Smooth muscle cell (in vitro differentiated cells): ENCODE results near the gene IGDCC3. TPM values are rescaled to one million over a fixed set of nuclear protein-coding genes. Genes with fewer than 3 reads are reported as not detected.

ENCODE experiments used
- DNase-seq: peaks from one replicate; lab custom pipeline; 2025; ENCODE audit not compliant: unreplicated experiment; lab: John Stamatoyannopoulos, UW
- H2AFZ ChIP-seq: fragments of 200-600 bp; sonication (generic); 2 replicates; pipeline ENCODE4 v1.6.0; 2016; ENCODE audit warnings: antibody characterized with exemption, low read depth, mild to moderate bottlenecking
- H3F3A ChIP-seq: fragments of 200-600 bp; sonication (generic); 2 replicates; pipeline ENCODE4 v1.6.0; 2017; ENCODE audit warnings: antibody characterized with exemption, low read depth
- H3K27ac ChIP-seq: fragments of 200-600 bp; sonication (generic); 2 replicates; pipeline ENCODE4 v1.5.1; 2016; ENCODE audit warnings: low read depth, mild to moderate bottlenecking
- H3K27me3 ChIP-seq: fragments of 200-600 bp; sonication (generic); 2 replicates; pipeline ENCODE4 v1.6.1; 2016; ENCODE audit warnings: low read depth, mild to moderate bottlenecking
- H3K36me3 ChIP-seq: fragments of 200-600 bp; sonication (generic); 2 replicates; pipeline ENCODE4 v1.5.1; 2016; ENCODE audit warnings: low read depth
- H3K4me1 ChIP-seq: fragments of 200-600 bp; sonication (generic); 2 replicates; pipeline ENCODE4 v1.5.1; 2016; ENCODE audit warnings: low read depth
- H3K4me2 ChIP-seq: fragments of 200-600 bp; sonication (generic); 2 replicates; pipeline ENCODE4 v1.6.0; 2016; ENCODE audit warnings: mild to moderate bottlenecking
- H3K4me3 ChIP-seq: fragments of 200-600 bp; sonication (generic); 2 replicates; pipeline ENCODE4 v1.5.1; 2016; ENCODE audit warnings: mild to moderate bottlenecking
- H3K79me2 ChIP-seq: fragments of 200-600 bp; sonication (generic); 2 replicates; pipeline ENCODE4 v1.6.0; 2016; ENCODE audit warnings: low read depth, mild to moderate bottlenecking
- H3K9ac ChIP-seq: fragments of 200-600 bp; sonication (generic); 2 replicates; pipeline ENCODE4 v1.6.0; 2016; ENCODE audit warnings: low read depth
- H3K9me3 ChIP-seq: fragments of 200-600 bp; sonication (generic); replicated peaks from 2 replicates; pipeline ENCODE4 v1.5.1; 2016; ENCODE audit warnings: low read depth
- H4K20me1 ChIP-seq: fragments of 200-600 bp; sonication (generic); 2 replicates; pipeline ENCODE4 v1.6.0; 2016; ENCODE audit warnings: low read depth
- WGBS: methylation state at CpG from one replicate; pipeline ENCODE4 v1.1.7; 2016; ENCODE audit warnings: low lambda C conversion rate; 5-methylcytosine and 5-hydroxymethylcytosine counted together
- polyA plus RNA-seq: library from polyadenylated mRNA; unstranded; fragments of >200 nt; fragmentation: Nextera tagmentation; extraction: Ambion mirVana; gene quantifications from 2 replicates; pipeline ENCODE4 v1.2.1, GENCODE V29; 2016
- total RNA-seq: library from RNA; depleted of rRNA; stranded (reverse); fragments of >200 nt; gene quantifications from 2 replicates; pipeline ENCODE4 v1.2.3, GENCODE V29; 2014
- TF ChIP-seq, protein P1 (sequence below): fragments of 200-600 bp; sonication (generic); IDR thresholded peaks from 2 replicates; pipeline ENCODE4 v1.5.1; 2017; ENCODE audit warnings: borderline replicate concordance, mild to moderate bottlenecking, antibody characterized with exemption; ENCODE audit not compliant: insufficient read depth, poor library complexity, severe bottlenecking

IGDCC3 gene
- total and polyA plus RNA-seq, 2 experiments from 2014 or later = 3.2 to 5.9 TPM

DNA sequence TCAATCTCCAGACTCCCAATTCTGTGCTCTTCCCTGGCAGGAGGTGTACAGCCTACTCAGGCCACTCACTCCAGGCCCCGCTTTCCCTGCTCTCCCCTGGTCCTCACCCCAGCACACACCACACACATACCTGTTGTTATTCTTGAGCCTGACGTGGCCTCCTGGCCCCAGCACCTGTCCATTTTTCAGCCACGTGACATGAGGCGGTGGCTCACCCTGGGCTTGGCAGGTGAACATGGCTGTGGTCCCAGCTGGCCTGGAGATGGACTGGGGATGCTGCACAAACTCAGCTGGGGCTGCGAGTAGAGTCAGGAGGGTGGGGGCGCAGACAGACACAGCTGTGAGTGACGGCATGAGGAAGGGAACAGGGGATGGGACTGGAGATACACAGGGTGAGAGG, 46.0 kb downstream of the IGDCC3 start:
- H3F3A ChIP-seq = no peaks in the 10 kb centered on the region
- no peaks in the 10 kb centered on the region for H3K9me3 ChIP-seq
- TF ChIP-seq, protein P1, sequence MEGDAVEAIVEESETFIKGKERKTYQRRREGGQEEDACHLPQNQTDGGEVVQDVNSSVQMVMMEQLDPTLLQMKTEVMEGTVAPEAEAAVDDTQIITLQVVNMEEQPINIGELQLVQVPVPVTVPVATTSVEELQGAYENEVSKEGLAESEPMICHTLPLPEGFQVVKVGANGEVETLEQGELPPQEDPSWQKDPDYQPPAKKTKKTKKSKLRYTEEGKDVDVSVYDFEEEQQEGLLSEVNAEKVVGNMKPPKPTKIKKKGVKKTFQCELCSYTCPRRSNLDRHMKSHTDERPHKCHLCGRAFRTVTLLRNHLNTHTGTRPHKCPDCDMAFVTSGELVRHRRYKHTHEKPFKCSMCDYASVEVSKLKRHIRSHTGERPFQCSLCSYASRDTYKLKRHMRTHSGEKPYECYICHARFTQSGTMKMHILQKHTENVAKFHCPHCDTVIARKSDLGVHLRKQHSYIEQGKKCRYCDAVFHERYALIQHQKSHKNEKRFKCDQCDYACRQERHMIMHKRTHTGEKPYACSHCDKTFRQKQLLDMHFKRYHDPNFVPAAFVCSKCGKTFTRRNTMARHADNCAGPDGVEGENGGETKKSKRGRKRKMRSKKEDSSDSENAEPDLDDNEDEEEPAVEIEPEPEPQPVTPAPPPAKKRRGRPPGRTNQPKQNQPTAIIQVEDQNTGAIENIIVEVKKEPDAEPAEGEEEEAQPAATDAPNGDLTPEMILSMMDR = no peak
- H4K20me1 ChIP-seq = no peaks in the 10 kb centered on the region
- no peak overlapping the region for H2AFZ ChIP-seq
- H3K4me2 ChIP-seq = no peak overlapping the region
- no peaks in the 10 kb centered on the region for H3K36me3 ChIP-seq
- H3K4me3 ChIP-seq = no peak overlapping the region
- H3K27ac ChIP-seq = no peak overlapping the region
- H3K79me2 ChIP-seq = no peaks in the 10 kb centered on the region
- 84% methylated on average over 7 of the region's 7 CpGs for WGBS
- no peaks in the 10 kb centered on the region for H3K27me3 ChIP-seq
- H3K9ac ChIP-seq = no peak overlapping the region
- peaks cover 15% of the 10 kb centered on the region for H3K4me1 ChIP-seq
- no peak for DNase-seq

DNA sequence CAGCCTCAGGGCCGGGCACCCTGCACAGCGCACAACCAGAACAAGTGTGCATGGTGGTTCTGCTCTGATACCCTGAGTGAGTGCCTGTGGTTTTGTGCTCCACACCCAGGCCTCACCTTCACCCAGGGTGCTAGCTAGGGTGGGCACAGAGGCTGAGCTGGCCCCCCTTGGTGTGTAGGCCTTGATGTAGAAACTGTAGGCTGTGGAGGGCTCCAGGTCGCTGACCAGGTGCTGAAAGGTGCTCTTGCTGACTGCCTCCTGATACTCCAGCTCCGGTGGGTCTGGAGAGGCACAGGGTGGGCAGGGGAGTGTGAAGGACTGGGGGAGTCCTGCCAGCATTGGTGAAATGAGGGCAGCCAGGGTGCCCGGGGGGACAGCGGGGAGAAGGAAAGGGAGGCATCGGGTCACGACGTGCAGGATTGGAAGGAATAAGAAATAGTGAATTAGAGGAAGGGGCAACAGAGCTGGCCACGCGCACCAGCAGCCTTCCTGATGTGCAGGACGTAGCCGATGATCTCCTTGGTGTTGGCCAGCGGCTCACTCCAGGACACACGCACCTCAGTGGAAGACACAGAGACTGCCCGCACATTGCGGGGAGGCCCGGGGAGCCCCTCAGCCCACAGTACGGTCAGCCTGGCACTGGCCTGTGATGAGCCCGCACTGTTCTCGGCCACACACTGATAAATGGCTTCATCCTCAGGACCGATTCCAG, 46.7 kb downstream of the IGDCC3 start:
- Histone ChIP-seq H3K4me3 (no peak overlapping the region), H3K27me3 (no peaks in the 10 kb centered on the region), H3K4me1 (peaks cover 16% of the 10 kb centered on the region), H3K36me3 (no peaks in the 10 kb centered on the region), H4K20me1 (no peaks in the 10 kb centered on the region), H2AFZ (no peak overlapping the region), H3K9ac (no peak overlapping the region), H3K4me2 (no peak overlapping the region), H3F3A (no peaks in the 10 kb centered on the region), H3K79me2 (no peaks in the 10 kb centered on the region), H3K9me3 (no peaks in the 10 kb centered on the region), H3K27ac (no peak overlapping the region)
- TF ChIP-seq, protein P1 = no peak
- DNase-seq = no peak
- WGBS = 95% methylated on average over 20 of the region's 22 CpGs

DNA sequence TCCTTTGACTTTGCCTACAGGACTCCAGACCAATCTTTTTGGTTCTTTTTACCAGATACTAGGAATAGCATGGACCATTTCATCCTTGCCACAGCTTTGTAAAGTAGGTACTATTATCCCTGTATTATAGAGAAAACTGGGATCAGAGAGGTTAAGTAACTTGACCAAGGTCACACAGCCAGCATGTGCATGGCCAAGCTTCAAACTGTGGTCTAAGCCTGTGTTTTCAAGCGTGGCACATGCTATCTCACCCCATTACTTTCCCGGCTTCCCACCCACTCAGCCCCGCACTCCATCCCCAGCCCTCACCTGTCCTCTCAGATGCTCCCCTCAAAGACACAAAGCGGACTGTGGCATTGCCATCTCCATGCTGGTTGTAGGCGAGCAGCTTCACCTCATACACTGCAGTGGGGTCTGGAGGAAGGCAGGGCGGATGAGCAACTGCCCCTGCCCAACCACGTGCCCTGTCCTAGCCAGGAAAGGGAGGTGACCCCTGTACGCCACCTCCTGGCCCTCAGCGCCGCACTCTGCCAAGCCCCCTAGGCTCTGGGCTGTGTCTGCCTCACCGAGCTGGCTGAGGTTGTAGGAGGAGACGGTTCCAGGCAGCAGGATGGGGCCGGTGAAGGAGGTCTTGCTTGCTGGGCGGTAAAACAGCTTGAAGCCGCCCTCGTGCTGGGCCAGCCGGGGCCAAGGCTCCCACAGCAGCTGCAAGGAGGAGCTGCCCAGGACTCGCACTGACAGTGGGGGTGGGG, 47.6 kb downstream of the IGDCC3 start:
- Histone ChIP-seq H3K27ac (no peak overlapping the region), H3K36me3 (no peaks in the 10 kb centered on the region), H3F3A (no peaks in the 10 kb centered on the region), H3K9ac (no peak overlapping the region), H2AFZ (no peak overlapping the region), H3K4me3 (no peak overlapping the region), H4K20me1 (no peaks in the 10 kb centered on the region), H3K4me1 (peaks cover 19% of the 10 kb centered on the region), H3K27me3 (no peaks in the 10 kb centered on the region), H3K9me3 (no peaks in the 10 kb centered on the region), H3K79me2 (no peaks in the 10 kb centered on the region), H3K4me2 (no peak overlapping the region)
- WGBS = 96% methylated on average over 18 of the region's 18 CpGs
- no peak for DNase-seq
- TF ChIP-seq, protein P1 = no peak
